Ishikawa (cell line): ENCODE data around the gene KCNJ3.

Experiments
- CEBPB ChIP-seq: IDR thresholded peaks from 2 replicates; pipeline ENCODE4 v1.6.1; 2012
- EGR1 ChIP-seq: IDR thresholded peaks from 2 replicates; pipeline ENCODE4 v1.6.1; 2012
- EP300 ChIP-seq: IDR thresholded peaks from 2 replicates; pipeline ENCODE4 v1.6.1; 2012; ENCODE audit warnings: borderline replicate concordance
- FOXM1 ChIP-seq: IDR thresholded peaks from 2 replicates; pipeline ENCODE4 v1.6.1; 2012; ENCODE audit warnings: low read depth, borderline replicate concordance
- NFIC ChIP-seq: IDR thresholded peaks from 2 replicates; pipeline ENCODE4 v1.6.1; 2012
- RAD21 ChIP-seq: IDR thresholded peaks from 2 replicates; pipeline ENCODE4 v1.6.1; 2012; ENCODE audit warnings: low read depth
- TAF1 ChIP-seq: IDR thresholded peaks from 2 replicates; pipeline ENCODE4 v1.6.1; 2012; ENCODE audit warnings: low read depth, mild to moderate bottlenecking
- TCF12 ChIP-seq: IDR thresholded peaks from 2 replicates; pipeline ENCODE4 v1.6.1; 2012; ENCODE audit warnings: low read depth
- TEAD4 ChIP-seq: IDR thresholded peaks from 2 replicates; pipeline ENCODE4 v1.6.1; 2012
- YY1 ChIP-seq: IDR thresholded peaks from 2 replicates; pipeline ENCODE4 v1.6.1; 2012; ENCODE audit warnings: low read depth
- ZBTB7A ChIP-seq: IDR thresholded peaks from 2 replicates; pipeline ENCODE4 v1.6.1; 2012; ENCODE audit warnings: low read depth
- TF ChIP-seq, protein P1 (sequence below): IDR thresholded peaks from 2 replicates; pipeline ENCODE4 v1.6.1; 2012; ENCODE audit warnings: low read depth, mild to moderate bottlenecking
- TF ChIP-seq, protein P2 (sequence below): IDR thresholded peaks from 2 replicates; pipeline ENCODE4 v1.6.1; 2012

- TF ChIP-seq, protein P1, sequence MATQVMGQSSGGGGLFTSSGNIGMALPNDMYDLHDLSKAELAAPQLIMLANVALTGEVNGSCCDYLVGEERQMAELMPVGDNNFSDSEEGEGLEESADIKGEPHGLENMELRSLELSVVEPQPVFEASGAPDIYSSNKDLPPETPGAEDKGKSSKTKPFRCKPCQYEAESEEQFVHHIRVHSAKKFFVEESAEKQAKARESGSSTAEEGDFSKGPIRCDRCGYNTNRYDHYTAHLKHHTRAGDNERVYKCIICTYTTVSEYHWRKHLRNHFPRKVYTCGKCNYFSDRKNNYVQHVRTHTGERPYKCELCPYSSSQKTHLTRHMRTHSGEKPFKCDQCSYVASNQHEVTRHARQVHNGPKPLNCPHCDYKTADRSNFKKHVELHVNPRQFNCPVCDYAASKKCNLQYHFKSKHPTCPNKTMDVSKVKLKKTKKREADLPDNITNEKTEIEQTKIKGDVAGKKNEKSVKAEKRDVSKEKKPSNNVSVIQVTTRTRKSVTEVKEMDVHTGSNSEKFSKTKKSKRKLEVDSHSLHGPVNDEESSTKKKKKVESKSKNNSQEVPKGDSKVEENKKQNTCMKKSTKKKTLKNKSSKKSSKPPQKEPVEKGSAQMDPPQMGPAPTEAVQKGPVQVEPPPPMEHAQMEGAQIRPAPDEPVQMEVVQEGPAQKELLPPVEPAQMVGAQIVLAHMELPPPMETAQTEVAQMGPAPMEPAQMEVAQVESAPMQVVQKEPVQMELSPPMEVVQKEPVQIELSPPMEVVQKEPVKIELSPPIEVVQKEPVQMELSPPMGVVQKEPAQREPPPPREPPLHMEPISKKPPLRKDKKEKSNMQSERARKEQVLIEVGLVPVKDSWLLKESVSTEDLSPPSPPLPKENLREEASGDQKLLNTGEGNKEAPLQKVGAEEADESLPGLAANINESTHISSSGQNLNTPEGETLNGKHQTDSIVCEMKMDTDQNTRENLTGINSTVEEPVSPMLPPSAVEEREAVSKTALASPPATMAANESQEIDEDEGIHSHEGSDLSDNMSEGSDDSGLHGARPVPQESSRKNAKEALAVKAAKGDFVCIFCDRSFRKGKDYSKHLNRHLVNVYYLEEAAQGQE: no peak
- no peak for TF ChIP-seq CEBPB
- TF ChIP-seq, protein P2, sequence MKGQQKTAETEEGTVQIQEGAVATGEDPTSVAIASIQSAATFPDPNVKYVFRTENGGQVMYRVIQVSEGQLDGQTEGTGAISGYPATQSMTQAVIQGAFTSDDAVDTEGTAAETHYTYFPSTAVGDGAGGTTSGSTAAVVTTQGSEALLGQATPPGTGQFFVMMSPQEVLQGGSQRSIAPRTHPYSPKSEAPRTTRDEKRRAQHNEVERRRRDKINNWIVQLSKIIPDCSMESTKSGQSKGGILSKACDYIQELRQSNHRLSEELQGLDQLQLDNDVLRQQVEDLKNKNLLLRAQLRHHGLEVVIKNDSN: no peak
- TF ChIP-seq TEAD4: no peak
- no peak for TF ChIP-seq YY1
- no peak for TF ChIP-seq NFIC
- TF ChIP-seq EP300: no peak
- no peak for TF ChIP-seq EGR1
- TF ChIP-seq ZBTB7A: no peak
- TF ChIP-seq TAF1: no peak
- no peak for TF ChIP-seq RAD21
- no peak for TF ChIP-seq TCF12
- TF ChIP-seq FOXM1: no peak
These were observed 106.0 kb downstream of the KCNJ3 start for GRCh38 chr2:154804451-154804850.
